SK-N-DZ (cell line): ENCODE measurements around the gene CLEC2A. TPM values are rescaled to one million over a fixed set of nuclear protein-coding genes. Genes with fewer than 3 reads are reported as not detected.
"Not testable (repeated sequence)": the region's sequence is repeated elsewhere in the genome, so short reads cannot be mapped to it uniquely, and the experiment has no call there.

Source experiments
- DNase-seq: peaks from one replicate; pipeline ENCODE4 v3.0.0-alpha.2; 2015; ENCODE audit warnings: low spot score
- polyA plus RNA-seq, 2 experiments: library from polyadenylated mRNA; depleted of rRNA; stranded (reverse); fragments of >200 nt; gene quantifications; 2 replicates each; pipeline ENCODE4 v1.2.3, GENCODE V29; 2014

Gene CLEC2A, protein sequence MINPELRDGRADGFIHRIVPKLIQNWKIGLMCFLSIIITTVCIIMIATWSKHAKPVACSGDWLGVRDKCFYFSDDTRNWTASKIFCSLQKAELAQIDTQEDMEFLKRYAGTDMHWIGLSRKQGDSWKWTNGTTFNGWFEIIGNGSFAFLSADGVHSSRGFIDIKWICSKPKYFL
- not detected in 2 replicates for polyA plus RNA-seq (2014; cell fraction: cytosol; rRNA removed)
- polyA plus RNA-seq (2014; cell fraction: nucleus; rRNA removed): not detected in 2 replicates

DNA sequence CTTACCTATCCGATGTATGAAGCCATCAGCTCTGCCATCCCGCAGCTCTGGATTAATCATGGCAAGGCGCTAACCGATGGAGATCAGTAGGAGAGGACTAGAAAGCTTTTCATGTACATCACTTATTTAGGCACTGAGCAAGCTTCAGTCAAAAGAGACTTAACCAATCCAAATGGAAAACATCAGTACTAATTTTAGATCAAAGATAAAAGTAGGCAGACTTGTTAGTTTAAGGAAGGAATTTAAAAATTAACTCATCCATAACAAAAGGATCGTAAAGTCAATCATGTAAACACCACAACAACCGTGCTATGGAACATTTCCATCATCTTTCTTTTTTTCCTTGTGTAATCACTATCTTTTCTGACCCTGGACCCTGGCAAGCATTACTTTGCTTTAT is at the start of gene CLEC2A:
CLEC2A (minus strand) TSS at position 101 of the 400 bp plus-strand sequence; CDS start at position 60, 41 bp downstream.
- no peak for DNase-seq

DNA sequence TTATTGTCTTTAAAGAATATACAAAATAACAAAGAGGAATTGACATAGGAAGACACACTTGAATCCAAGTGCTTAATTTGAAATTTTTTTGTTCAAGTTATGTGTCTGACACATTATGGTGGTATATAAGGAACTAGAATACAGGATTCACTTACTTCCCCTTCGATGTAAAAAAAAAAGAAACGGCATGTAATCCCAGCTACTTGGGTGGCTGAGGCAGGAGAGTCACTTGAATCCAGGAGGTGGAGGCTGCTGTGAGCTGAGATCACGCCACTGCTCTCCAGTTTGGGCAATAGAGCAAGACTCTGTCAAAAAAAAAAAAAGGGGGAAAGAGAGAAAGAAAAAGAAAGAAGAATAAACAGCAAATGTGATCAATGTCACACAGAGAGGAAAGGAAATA is 48.0 kb upstream of the CLEC2A start:
- no peak for DNase-seq

DNA sequence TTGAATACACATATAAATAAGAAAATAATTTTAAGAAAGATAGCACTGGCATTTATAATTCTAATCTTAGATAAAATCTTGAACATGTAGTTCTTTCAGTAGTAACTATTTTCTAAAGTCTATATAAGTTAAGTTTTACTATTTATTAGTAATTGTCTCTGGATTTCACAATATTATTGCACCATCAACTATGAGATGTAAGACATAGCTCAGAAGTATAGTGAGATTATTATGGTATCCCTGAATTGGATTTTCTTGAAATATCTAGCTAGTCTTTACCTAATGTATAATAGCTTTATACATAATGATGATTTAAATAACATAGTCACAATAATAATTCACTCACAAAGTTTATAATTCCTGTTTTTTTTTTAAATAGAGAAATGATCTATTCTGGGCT is 45.7 kb upstream of the CLEC2A start:
- no peak for DNase-seq

DNA sequence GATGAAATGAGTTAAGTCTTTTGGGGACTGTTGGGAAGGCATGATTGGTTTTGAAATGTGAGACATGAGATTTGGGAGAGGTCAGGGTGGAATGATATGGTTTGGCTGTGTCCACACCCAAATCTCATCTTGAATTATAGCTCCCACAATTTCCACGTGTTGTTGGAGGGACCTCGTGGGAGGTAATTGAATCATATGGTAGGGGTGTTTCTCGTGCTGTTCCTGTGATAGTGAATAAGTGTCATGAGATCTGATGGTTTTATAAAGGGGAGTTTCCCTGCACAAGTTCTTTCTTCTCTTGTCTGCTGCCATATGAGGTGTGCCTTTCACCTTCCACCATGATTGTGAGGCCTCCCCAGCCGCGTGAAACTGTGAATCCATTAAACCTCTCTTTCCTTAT is 44.5 kb upstream of the CLEC2A start:
- DNase-seq: not testable (repeated sequence)

DNA sequence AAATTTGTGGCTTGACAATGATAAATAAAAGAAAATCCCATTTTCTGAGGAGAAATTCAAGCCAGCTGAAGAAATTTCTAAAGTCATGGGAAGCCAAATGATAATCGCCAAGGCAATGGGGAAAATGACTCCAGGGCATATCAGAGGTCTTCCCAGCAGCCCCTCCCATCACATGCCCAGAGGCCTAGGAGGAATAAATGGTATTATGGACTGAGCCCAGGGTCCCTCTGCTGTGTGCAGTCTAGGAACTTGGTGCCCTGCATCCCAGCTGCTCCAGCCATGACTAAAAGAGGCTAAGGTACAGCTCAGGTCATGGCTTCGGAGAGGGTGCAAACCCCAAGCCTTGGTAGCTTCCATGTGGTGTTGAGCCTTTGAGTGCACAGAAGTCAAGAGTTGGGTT is 43.4 kb upstream of the CLEC2A start:
- DNase-seq: no peak

DNA sequence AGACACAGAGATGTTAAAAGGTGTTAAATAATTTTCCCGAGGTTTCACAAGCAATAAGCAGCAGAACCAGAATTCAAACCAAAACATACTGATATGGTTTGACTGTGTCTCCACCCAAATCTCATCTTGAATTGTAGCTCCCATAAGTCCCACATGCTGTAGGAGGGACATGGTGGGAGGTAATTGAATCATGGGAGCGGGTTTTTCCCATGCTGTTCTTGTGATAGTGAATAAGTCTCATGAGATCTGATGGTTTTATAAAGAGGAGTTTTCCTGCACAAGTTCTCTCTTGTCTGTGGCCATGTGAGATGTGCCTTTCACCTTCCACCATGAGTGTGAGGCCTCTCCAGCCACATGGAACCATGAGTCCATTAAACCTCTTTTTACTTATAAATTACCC is 42.6 kb upstream of the CLEC2A start:
- DNase-seq: not testable (repeated sequence)

DNA sequence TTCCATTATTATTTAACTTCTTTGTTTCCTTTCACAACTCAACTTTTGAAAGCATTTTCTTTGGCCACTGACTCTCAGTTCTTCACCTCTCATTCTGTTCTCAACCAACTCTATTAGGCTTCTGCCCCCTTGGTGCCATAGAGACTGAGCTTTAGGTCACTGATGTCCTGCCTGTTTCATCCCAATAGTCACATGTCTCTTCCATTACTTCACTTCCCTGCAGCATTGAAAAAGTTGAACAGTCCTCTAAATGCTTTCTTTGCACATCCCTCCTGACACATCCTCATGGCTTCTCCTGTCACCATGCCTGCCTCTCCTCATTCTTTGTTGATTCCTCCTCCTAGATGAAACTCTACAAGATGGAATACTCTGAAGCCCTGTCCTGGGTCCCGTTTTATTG is 41.8 kb upstream of the CLEC2A start:
- no peak for DNase-seq

DNA sequence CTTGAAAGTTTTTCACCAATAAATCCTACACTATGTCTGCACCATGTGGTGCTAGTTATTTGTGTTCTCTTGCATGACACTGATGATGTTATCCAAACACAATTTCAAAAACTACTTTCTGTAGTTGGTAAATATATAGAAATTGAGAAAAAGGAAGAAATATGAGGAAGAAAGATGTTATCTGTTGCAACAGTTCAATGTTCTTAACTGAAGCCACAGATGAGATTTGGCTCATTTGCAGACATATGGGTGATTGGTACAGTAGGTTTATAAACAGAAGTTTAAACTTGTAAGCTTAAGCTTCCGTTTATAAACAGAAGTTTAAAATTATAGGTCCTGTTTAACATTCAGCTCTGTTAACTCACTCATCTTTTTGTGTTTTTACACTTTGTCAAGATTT is 39.0 kb upstream of the CLEC2A start, which contains the start of gene CLEC12A:
CLEC12A (plus strand) TSS at position 229 of the 400 bp plus-strand sequence. CDS start 188 bp downstream, outside the sequence.
- DNase-seq: no peak

DNA sequence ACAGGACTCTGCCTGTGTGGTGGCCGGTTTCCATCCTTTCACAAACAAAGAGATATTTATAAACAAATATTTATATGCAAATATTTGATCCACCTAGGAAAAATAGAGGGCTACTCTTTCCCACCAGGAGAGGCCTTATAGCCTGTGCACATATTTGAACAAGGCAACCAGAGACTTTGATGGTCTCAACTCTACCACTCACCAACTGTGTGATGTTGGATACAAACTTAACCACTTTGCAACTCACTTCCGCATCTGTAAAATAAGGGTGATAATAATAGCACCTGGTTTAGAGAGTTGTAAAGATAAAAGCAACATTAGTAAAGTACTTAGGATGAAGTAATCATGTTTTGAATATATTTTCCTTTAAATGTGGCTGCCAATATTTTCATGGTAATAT is 37.5 kb upstream of the CLEC2A start:
- DNase-seq: no peak

DNA sequence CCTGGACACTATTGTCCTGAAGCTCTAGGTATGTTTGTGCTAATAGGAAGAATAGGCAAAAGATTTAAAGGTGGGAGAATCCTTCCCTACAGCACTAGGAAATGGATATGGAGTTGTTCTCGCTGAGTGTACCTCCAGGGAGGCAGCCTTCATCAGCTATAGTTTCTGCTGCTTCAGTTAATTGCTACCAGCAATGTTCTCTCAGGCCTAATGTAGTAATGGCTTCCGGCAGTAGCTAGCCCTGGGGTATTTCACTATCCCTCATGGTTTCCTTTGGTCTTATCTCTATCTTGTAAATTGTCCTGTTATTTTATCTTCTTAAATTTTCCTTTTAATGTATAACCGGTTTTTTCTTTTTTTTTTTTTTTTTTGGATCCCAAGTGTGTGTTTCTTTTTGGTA is 29.7 kb upstream of the CLEC2A start:
- DNase-seq: no peak

DNA sequence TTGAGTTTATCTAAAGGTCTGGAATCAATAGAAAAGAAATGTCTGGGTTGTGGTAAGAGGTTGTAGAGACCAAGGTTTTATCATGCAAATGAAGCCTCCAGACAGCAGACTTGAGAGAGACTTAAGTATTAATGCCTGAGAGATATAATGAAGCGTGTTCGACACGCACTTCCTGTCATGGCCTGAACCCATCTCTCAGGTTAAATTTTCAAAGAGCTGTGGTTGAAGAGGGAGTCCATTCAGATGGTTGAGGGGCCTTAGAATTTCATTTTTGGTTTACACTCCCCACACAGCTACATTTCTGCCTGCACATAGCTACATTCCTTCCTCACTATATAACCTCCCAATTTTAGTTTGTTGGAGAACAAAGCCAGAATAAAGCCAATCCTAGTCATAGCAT is 28.9 kb upstream of the CLEC2A start:
- no peak for DNase-seq

DNA sequence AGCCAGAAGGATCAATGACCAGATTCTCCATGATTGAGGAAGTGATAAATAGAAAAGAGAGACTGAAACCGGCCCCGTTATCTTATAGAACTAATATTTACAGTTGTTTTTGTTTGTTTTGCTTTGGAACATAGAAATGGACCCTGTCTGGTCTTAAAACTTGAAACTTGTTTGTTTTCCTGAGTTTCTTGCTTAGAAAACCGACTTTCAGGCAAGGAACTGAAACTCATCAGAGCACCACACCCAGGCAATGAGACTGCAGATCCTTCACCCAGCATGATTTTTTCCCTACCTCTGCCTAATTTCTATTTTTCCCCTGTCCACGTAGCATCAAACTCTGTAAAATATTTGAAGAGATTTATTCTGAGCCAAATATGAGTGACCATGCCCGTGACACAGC is 28.4 kb upstream of the CLEC2A start:
- DNase-seq: no peak

DNA sequence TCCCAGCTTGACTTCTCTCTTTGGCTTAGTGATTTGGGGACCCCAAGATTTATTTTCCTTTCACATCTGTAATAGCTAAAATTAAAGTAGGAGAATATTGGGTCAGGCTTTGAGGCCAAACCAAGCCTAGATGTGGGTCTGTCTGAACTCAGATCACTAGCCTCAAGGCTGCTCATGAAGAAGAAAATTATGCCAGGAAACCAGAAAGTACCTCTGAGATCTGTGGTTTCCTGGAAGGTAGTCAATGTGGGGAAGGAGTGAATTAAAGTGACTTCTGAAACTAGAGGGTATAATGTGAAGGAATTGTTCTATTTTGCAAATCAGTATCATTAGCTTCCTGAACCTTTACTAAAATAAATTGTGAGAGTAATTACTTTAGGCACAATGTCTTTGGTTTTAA is 25.7 kb upstream of the CLEC2A start:
- no peak for DNase-seq

DNA sequence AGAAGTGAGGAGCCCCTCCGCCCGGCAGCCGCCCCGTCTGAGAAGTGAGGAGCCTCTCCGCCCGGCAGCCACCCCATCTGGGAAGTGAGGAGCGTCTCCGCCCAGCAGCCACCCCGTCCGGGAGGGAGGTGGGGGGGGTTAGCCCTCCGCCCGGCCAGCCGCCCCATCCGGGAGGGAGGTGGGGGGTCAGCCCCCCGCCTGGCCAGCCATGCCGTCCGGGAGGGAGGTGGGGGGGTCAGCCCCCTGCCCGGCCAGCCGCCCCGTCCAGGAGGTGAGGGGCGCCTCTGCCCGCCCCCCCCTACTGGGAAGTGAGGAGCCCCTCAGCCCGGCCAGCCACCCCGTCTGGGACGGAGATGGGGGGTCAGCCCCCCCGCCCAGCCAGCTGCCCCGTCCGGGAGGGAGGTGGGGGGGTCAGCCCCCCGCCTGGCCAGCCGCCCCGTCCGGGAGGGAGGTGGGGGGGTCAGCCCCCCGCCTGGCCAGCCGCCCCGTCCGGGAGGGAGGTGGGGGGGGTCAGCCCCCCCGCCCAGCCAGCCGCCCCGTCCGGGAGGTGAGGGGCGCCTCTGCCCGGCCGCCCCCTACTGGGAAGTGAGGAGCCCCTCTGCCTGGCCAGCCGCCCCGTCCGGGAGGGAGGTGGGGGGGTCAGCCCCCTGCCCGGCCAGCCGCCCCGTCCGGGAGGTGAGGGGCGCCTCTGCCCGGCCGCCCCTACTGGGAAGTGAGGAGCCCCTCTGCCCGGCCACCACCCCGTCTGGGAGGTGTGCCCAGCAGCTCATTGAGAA is 21.0 kb upstream of the CLEC2A start:
- not testable (repeated sequence) for DNase-seq

DNA sequence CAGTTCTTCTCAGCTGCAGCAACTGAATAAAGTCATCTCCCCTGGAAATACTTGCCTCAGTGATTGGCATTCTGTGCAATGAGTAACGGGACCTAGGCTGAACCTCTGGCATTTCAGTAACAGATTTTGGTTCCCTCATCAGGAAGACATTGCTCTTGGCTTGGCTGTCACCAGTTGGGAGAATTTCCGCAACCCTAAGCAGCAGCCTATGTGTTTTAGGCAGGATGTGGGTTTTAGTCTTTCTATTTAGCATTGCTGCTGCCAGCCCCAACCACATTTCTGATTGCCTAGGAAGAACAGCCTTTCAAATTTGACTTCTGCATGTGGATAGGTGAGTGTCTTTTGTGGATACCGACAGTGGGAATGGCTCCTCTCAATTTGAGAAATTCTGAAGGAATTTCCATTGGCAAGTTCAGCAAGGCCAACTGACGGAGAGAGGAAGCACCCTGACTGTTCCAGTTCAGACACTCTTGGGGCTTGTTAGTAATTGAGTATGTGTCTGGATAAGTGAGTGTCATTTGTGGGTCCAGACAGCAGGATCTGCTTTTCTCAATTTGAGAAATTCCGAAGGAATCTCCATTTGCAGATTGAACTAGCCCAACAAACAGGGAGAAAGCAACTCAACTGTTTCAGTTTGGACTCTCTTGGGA is 19.0 kb upstream of the CLEC2A start:
- no peak for DNase-seq

DNA sequence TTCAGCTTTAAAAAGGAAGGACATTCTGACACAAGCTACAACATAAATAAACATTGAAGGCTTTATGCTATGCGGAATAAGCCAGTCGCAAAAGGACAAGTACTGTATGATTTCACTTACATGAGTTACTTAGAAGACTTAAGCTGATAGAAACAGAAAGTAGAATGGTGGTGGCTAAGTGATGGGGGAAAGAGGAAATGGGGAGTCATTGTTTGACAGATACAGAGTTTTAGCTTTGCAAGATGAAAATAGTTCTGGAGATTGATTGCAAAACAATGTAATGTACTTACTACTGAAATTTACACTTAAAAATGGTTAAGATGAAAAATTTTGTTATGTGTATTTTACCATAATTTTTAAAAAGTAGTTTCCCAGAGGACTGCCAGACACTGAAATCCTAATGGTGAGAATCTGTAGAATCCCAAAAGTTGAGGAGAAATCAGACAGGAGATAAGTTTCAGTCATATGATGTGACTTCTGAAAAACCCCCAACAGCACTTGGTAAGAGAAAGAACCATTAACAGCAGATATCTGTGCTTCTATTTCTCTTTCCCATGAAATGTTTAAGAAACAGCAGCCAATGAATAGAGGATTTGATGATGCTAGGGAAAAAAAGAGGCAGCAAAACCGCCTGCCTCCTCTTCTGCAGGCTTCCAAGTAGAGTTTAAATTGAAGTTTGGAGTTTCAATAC is 16.6 kb upstream of the CLEC2A start:
- DNase-seq: no peak

DNA sequence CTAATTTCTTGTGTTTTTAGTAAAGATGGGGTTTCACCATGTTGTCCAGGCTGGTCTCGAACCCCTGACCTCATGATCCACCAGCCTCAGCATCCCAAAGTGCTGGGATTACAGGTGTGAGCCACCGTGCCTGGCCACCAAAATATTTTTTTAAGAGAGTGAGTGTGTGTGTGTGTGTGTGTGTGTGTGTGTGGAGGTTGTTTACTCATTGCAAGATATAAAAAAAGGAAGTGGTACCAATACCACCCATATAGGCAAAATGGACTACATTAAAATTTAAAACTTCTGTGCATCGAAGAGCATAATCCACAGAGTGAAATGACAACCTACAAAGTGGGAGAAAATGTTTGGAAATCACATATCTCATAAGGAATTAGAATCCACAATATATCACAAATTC is 15.5 kb upstream of the CLEC2A start:
- no peak for DNase-seq

DNA sequence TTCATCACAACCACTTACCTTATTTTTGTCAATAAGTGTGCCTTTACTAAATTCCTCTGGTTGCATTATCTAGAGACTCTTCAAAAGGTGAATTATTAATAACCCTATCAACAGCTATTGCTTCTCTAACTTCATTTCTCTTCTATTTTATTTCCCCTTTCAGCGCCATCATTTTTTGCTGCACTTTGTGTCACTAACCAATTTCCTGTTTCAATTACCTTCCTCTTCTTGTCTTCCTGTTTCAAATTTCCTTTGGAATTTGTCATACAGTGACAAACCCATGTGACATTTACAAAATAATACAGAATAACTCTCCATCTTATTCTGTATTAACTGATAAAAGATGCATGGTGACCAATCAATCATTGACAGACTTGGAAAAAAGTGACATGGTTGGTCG is 12.2 kb upstream of the CLEC2A start:
- DNase-seq: no peak

DNA sequence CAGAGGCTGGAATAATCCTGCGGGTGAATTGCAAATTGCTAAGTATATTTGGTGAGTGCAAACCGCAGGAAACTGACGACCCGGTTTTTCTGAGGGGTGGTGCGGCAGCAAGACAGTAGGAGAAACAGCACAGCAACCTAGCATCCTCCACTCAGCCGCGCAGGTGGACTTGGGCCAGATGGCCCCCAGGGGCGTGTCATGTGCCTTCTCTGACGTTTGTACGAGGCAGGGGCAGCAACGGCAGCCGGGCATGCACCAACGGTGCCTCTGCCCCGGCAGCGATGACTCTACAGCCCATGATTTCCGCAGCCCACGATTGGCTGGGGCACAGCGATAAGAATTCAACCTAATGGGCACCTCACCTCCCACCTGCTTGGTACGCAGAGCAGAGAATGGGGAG is 11.1 kb upstream of the CLEC2A start:
- DNase-seq: no peak

DNA sequence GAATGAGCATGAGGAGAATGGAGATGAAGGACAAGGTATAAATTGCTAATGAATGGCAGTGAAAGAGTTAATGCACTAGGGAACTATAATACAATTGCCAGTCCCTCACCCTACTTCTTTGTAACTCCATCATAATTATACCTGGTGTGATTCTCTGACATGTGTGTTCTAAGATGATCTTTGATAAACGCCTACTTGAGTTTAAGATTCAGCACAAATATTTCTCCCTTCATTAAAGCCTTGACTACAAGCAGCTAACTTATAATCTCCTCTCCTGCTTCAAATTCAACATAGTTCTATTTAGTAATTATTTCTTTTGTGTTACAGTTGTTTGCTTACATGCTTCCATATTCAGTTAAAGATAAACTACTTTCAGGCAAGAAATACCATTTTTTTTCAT is 9.7 kb upstream of the CLEC2A start:
- no peak for DNase-seq

DNA sequence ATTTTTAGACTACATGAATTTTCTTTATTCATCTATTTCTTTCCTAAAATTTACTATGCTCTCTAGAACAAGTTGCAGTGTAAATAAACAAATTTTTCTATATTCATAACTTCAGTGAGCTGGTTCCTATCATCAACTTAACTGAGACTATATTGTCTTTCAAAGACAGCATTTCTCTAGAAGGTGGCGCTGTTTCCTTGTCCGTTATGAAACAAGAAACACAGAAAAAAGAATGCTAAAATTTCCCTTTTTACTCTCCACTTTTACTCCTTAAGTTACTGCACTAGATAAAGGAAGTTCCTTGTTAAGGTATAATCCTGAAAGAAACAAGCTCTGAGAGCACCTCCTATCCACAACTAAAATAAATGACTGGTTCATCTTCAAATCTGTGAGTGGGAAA is 8.2 kb upstream of the CLEC2A start:
- DNase-seq: no peak

DNA sequence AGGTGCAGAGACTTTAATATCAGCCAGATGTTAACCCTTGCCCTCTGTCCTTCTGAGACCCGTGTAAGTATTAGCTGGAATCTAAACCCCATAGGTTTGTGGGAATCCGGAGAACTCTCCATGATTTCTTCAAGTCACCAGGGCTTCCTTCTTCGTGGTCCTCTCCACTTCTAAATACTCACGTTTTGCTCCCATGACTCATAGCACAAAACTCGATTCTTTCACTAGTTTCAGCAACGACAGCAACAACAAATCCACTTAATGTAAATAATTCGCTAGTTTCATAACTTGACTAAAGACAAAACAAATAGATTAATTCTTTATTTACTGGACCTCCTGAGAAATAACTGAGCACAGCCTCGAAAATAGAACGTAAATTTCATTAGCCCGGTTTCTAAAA is 4.4 kb upstream of the CLEC2A start:
- DNase-seq: no peak
